Loucy (cell line): ENCODE data around the gene LYPD5.

Experiments
- H2AFZ ChIP-seq: fragments of 200-600 bp; sonication (generic); 2 replicates; pipeline ENCODE4 v1.6.0; 2016; ENCODE audit warnings: antibody characterized with exemption, mild to moderate bottlenecking, low read length, moderate library complexity
- H3F3A ChIP-seq: fragments of 200-600 bp; 2 replicates; pipeline ENCODE4 v1.6.0; 2016; ENCODE audit warnings: antibody characterized with exemption, low read depth, mild to moderate bottlenecking
- H3K27me3 ChIP-seq: fragments of 200-600 bp; sonication (generic); 2 replicates; pipeline ENCODE4 v1.6.1; 2014; ENCODE audit warnings: low read length, mild to moderate bottlenecking; ENCODE audit not compliant: insufficient read depth, poor library complexity, severe bottlenecking
- H3K36me3 ChIP-seq: fragments of 200-600 bp; sonication (generic); 2 replicates; pipeline ENCODE4 v1.6.1; 2016; ENCODE audit warnings: low read length; ENCODE audit not compliant: insufficient read depth
- H3K4me1 ChIP-seq: fragments of 200-600 bp; sonication (generic); 2 replicates; pipeline ENCODE4 v1.5.1; 2014; ENCODE audit warnings: low read length, mild to moderate bottlenecking; ENCODE audit not compliant: insufficient read depth, poor library complexity, severe bottlenecking
- H3K4me2 ChIP-seq: fragments of 200-600 bp; sonication (generic); 2 replicates; pipeline ENCODE4 v1.6.0; 2014; ENCODE audit warnings: antibody characterized with exemption, low read length, low read depth, mild to moderate bottlenecking; ENCODE audit not compliant: poor library complexity, severe bottlenecking
- H3K4me3 ChIP-seq: fragments of 200-600 bp; sonication (generic); 2 replicates; pipeline ENCODE4 v1.5.1; 2014; ENCODE audit warnings: low read length, mild to moderate bottlenecking, mixed read lengths; ENCODE audit not compliant: poor library complexity, severe bottlenecking
- H3K79me2 ChIP-seq: fragments of 200-600 bp; sonication (generic); 2 replicates; pipeline ENCODE4 v1.6.1; 2014; ENCODE audit warnings: low read length; ENCODE audit not compliant: insufficient read depth
- H3K9ac ChIP-seq: fragments of 200-600 bp; sonication (generic); 2 replicates; pipeline ENCODE4 v1.6.0; 2014; ENCODE audit warnings: mild to moderate bottlenecking, low read depth, low read length, moderate library complexity; ENCODE audit not compliant: poor library complexity, severe bottlenecking
- H3K9me2 ChIP-seq: fragments of 200-600 bp; sonication (generic); replicated peaks from 2 replicates; pipeline ENCODE4 v1.6.1; 2016; ENCODE audit warnings: low read depth, low read length, mixed read lengths
- H3K9me3 ChIP-seq: fragments of 200-600 bp; sonication (generic); 2 replicates; pipeline ENCODE4 v1.6.1; 2014; ENCODE audit warnings: mild to moderate bottlenecking, antibody characterized with exemption, low read length, low read depth; ENCODE audit not compliant: insufficient read depth
- H4K20me1 ChIP-seq: fragments of 200-600 bp; sonication (generic); 2 replicates; pipeline ENCODE4 v1.6.0; 2014; ENCODE audit warnings: antibody characterized with exemption, low read length, mild to moderate bottlenecking; ENCODE audit not compliant: insufficient read depth, poor library complexity, severe bottlenecking
- CTCF ChIP-seq: fragments of 200-600 bp; sonication (generic); conservative IDR thresholded peaks from 2 replicates; pipeline ENCODE4 v1.5.1; 2014; ENCODE audit warnings: mild to moderate bottlenecking, antibody characterized with exemption, low read length
- EZH2phosphoT487 ChIP-seq: fragments of 200-600 bp; IDR thresholded peaks from 2 replicates; pipeline ENCODE4 v1.6.1; 2018; ENCODE audit warnings: antibody characterized with exemption, mild to moderate bottlenecking, moderate library complexity, borderline replicate concordance

LYPD5 gene

GRCh38 chr19:43760941-43761340, 41.3 kb downstream of the LYPD5 start:
- H3K9ac ChIP-seq = no peak overlapping the region
- no peak overlapping the region for H3K4me2 ChIP-seq

GRCh38 chr19:43759515-43759914, 42.7 kb downstream of the LYPD5 start:
- no peaks in the 10 kb centered on the region for H4K20me1 ChIP-seq
- H3K4me3 ChIP-seq = no peak overlapping the region
- no peaks in the 10 kb centered on the region for H3K9me2 ChIP-seq
- TF ChIP-seq CTCF (peak; percentile 21; the same call in 1 of the 2 replicates), EZH2phosphoT487 (no peak)
- no peaks in the 10 kb centered on the region for H3K9me3 ChIP-seq
- peaks cover 16% of the 10 kb centered on the region for H3K79me2 ChIP-seq
- H3K36me3 ChIP-seq = no peaks in the 10 kb centered on the region
- no peak overlapping the region for H2AFZ ChIP-seq
- 0 out of 2 replicates have a peak, but pooled peaks cover 3% of the 10 kb centered on the region for H3F3A ChIP-seq
- no peak overlapping the region for H3K9ac ChIP-seq
- no peak overlapping the region for H3K4me2 ChIP-seq
- H3K27me3 ChIP-seq = no peaks in the 10 kb centered on the region
- peaks cover 8% of the 10 kb centered on the region for H3K4me1 ChIP-seq

More at GRCh38 chr19:43760941-43761340, 41.3 kb downstream of the LYPD5 start:
- no peak overlapping the region for H2AFZ ChIP-seq
- no peaks in the 10 kb centered on the region for H3K9me3 ChIP-seq
- H3K4me3 ChIP-seq = no peak overlapping the region
- no peaks in the 10 kb centered on the region for H3K36me3 ChIP-seq
- TF ChIP-seq EZH2phosphoT487 (no peak), CTCF (no peak)
- H3K4me1 ChIP-seq = peaks cover 6% of the 10 kb centered on the region
- no peaks in the 10 kb centered on the region for H4K20me1 ChIP-seq
- no peaks in the 10 kb centered on the region for H3K9me2 ChIP-seq
- no peaks in the 10 kb centered on the region for H3F3A ChIP-seq
- peaks cover 8% of the 10 kb centered on the region for H3K79me2 ChIP-seq
- no peaks in the 10 kb centered on the region for H3K27me3 ChIP-seq

- Histone ChIP-seq H3K4me3 (peak overlapping the region; percentile 86), H3K79me2 (peaks cover 48% of the 10 kb centered on the region), H3K9me2 (no peaks in the 10 kb centered on the region), H2AFZ (peak overlapping the region; percentile 71), H3F3A (0 out of 2 replicates have a peak, but pooled peaks cover 3% of the 10 kb centered on the region), H4K20me1 (peaks cover 20% of the 10 kb centered on the region), H3K27me3 (no peaks in the 10 kb centered on the region), H3K9ac (peak overlapping the region; percentile 99), H3K36me3 (peaks cover 2% of the 10 kb centered on the region; the same call in 1 of the 2 replicates), H3K9me3 (no peaks in the 10 kb centered on the region), H3K4me1 (peaks cover 21% of the 10 kb centered on the region), H3K4me2 (peak overlapping the region; percentile 90)
- TF ChIP-seq CTCF (no peak), EZH2phosphoT487 (no peak)
Measured at GRCh38 chr19:43755256-43755801, 46.9 kb downstream of the LYPD5 start.
